GM18498 (cell line): ENCODE measurements around the gene KRTAP12-2.

Experiments used
- ATAC-seq: cut with Tn5 transposase; IDR thresholded peaks from one replicate; pipeline ENCODE4 v1.9.1; 2021; ENCODE audit warnings: mild to moderate bottlenecking, moderate library complexity; ENCODE audit not compliant: unreplicated experiment

The KRTAP12-2 gene

DNA sequence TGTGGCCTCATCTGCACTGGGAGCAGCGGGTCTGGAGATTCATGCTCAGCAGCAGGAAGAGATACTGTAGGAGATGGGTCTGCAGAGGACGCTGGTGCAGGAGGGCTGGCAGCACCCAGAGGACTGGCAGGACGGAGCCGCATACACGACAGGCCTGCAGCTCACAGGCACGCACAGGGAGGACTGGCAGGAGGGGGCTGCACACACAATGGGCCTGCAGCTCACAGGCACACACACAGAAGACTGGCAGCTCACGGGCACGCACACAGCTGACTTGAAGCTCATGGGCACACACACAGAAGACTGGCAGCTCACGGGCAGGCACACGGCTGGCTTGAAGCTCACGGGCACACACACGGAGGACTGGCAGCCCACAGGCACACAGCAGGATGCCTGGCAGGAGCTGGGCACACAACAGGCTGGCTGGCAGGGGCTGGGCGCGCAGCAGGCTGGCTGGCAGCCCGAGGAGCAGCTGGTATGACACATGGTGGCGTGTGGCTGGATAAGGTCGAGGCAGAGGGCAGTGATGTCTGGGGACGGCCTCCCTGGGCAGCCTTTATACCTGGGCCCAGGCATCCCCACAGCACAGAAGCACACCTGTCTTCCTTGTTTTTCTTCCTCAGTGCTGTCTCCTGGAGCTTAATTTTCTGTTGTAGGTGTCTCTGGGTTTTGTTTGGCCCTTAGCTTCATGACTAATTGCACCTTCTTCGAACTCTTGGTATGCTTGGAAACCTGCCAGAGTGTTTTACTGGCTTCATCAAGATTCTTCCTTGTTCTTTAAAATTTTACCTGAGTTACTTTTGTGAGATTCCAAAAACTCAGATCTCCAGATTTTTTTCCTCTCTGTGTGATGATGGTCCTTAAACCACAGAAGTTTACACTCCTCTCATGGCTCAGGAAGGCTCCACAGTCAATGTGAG, at the start of gene KRTAP12-2:
KRTAP12-2 (minus strand) TSS at position 527 of the 920 bp plus-strand sequence; CDS start at position 486, 41 bp downstream.
- ATAC-seq: no peak

- no peak for ATAC-seq
Observed at GRCh38 chr21:44714905-44715304, 48.2 kb upstream of the KRTAP12-2 start.

DNA sequence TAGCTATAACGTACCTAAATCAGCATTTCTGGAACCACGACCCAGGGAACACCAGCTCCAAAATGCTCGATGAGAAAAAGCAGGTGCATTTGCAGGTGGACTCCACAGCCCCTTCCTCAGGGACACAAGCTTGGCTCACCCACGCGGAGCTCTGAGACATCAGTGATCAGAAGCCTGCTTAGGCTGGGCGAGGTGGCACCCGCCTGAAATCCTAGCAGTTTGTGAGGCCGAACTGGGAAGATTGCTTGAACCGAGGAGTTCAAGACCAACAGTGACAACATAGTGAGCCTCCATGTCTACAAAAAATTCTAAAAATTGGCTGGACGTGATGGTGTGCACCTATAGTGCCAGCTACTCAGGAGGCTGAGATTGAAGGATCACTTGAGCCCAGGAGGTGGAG, 47.1 kb upstream of the KRTAP12-2 start:
- ATAC-seq: no peak

GRCh38 chr21:44713130-44713529, 46.4 kb upstream of the KRTAP12-2 start:
- ATAC-seq: no peak

GRCh38 chr21:44712203-44713028, 45.7 kb upstream of the KRTAP12-2 start:
- no peak for ATAC-seq

- ATAC-seq: no peak
Observed at GRCh38 chr21:44711327-44712202, 44.8 kb upstream of the KRTAP12-2 start, which contains the start of gene TSPEAR. TSS of gene TSPEAR (minus strand) at chr21:44711572. CDS start at chr21:44711514, 58 bp downstream.

- no peak for ATAC-seq
Observed at GRCh38 chr21:44710756-44711326, 44.1 kb upstream of the KRTAP12-2 start.

GRCh38 chr21:44710294-44710665, 43.6 kb upstream of the KRTAP12-2 start:
- no peak for ATAC-seq

DNA sequence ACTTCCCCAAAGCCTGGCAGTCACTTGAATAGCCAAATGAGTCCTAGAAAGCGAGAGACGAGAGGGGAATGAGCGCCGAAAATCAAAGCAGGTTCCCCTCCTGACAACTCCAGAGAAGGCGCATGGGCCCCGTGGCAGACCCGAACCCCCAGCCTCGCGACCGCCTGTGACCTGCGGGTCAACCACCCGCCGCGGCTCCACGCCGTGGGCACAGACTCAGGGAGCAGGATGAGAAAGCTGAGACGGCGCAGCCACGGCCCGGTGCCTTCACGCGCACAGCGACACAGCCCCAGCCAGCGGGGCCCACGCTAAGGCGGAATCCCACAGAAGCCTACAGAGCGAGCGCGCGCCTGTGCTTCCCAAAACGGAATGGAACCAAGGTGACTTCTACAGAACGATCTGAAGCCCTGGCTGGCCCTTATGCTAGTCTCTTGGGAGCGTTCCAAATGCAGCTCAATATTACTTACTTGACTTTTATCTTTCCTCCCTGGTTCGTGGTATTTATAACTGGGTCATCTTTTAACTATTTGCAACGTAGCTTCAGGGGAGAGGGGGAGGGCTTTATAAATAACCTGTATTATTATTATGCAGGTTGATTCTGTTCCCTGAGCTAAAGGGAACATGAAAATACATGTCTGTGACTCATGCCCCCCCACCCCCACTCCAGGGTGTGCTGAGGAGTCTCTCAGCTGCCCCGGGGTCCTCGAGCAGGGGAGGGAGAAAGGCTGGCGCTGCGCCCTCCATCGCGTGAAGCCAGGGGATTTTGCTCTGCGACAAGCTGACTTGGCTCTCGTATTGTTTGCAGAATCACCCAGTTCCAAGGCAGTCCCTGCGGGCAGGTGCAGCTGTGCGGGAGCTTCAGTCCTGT, 42.9 kb upstream of the KRTAP12-2 start:
- ATAC-seq: no peak

DNA sequence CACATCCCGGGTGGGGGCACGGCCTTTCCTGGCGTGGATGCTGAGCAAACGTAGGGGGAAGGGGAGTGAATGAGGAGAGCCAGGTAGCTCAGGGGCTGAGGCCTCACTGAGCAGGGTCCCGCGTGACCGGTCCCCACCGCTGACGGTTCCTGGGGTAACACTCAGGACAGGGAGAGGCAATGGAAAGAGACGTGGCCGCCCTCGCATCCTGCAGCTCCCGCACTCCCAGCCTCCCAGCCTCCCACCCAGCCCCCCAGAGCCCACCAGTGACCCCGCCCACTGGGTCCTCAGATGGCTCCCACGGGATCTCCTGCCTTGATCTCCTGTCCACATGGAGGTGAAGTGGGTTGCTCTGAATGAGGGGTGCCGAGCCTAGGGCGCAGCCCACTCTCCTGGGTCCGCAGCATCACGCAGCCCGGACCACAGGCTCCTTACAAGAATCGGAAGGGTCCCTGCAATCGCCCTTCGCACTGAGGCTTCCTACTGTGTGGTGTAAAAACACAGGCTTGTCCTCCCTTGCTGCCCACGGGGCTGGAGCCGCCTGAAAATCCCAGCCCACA, 42.2 kb upstream of the KRTAP12-2 start:
- no peak for ATAC-seq

DNA sequence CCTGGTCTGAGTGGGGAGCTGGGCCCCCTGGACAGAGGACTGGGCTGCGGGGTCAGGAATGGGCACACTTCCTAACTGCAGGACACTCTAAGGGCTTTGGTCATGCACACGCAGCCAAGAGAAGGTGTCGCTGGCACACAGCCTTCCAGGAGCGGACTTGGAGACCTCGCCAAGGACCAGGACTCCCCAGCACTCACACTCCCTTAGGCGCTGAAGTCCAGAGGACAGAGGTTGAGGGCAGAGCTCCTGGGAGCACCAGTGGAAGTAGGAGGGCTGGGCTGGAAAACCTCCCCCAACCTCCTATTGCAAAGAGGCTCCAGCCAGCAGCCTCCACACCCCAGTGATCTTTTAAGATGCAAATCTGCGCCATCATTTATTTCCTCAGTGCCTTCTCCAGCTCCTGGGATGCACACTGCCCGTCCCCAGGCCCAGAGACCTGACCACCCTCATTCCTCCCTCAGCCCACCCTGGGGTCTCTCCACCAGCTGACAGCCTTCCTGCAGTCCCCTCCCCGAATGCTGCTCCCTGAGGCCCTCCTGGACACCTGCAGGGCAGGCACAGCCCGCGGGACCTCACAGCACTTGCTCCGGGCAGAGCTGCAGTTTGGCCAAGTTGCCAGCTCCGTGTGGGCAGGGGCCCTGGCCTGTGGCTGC, 41.6 kb upstream of the KRTAP12-2 start:
- ATAC-seq: no peak

- ATAC-seq: no peak
Observed at GRCh38 chr21:44706706-44707581, 40.2 kb upstream of the KRTAP12-2 start.

- no peak for ATAC-seq
Observed at GRCh38 chr21:44706026-44706705, 39.4 kb upstream of the KRTAP12-2 start.

DNA sequence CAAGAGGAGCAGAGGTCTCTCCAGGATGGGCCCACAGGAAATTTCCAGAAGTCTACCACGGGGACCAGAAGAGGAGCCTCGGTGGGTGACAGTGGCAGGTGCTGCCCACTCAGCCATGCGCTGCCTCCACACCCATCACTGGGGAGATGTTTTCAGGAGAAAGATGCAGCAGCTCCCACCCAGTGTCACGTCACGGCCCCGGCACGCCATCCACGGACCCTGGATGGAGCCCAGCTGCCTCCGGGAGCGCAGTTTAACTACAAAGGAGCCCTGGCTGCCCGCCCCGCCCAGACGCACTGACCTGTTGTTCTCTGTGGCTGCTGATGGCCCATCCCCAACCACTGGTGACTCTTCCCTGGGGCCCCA, 37.9 kb upstream of the KRTAP12-2 start:
- no peak for ATAC-seq

GRCh38 chr21:44703731-44704635, 37.3 kb upstream of the KRTAP12-2 start:
- ATAC-seq: no peak
